ENCODE data around the gene PNPLA7. TPM values are rescaled to one million over a fixed set of nuclear protein-coding genes. Genes with fewer than 3 reads are reported as not detected.

Gene PNPLA7
- total and polyA plus RNA-seq, 2 of the 8 experiments (the other 6 are each of a cell fraction or from before 2014, with no cell fraction given): 0.35 to 0.47 TPM

DNA sequence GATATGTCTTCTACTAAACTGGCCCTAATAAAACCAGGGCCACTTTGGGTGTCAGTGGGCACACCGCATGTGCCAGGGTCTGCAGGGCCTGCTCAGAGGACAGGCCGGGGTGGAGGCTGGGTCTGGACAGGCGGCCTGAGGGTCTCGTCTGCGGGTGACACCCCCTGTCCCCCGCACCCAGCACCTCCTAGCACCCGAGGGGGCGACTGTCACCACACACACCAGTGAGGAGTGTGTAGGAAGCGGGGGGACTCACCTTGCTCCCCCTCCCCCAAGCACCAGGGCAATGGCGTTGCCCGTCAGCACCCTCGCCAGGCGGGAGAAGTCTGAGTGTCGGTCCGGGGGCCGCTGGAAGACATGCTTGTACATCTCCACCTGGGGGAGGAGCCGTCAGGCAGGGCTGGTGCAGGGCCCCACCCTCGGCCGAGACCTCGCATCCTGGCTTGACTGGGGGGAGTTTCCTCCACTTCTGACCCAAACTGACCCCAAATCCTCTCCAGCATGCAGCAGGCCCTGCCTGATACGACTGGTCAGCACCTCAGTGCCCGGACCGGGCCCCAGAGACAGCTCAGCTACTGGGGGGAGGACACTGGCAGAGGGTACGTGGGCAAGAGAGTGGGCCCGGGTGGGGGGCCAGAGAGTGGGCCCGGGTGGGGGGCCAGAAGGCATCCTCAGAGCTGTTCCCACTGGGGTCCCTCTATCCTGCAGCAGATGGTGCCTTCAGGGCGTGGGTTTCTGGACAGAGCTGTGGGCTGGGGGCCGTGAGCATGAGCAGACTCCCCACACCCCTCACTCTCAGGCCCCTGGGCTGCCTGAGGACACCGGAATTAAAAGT lies 72.2 kb downstream of the PNPLA7 start:
- Histone ChIP-seq H2BK20ac (ENCODE audit: low read length) (no peak overlapping the region), H4K20me1 (replicated peaks in 1 of 2; ENCODE audit: control insufficient read depth in 1 of 2, insufficient read depth in 2 of 2, low read length in 2 of 2) (no peaks in the 10 kb centered on the region), H3K79me2 (ENCODE audit: control insufficient read depth in 1 of 2, insufficient read depth in 2 of 2, low read length in 2 of 2) (no peaks in the 10 kb centered on the region), H3K4me3 (ENCODE audit: extremely low read depth in 1 of 4, insufficient read depth in 2 of 4, low read depth in 3 of 4, low read length in 4 of 4) (no peak overlapping the region), H3K79me1 (ENCODE audit: low read depth, low read length) (no peaks in the 10 kb centered on the region), H4K91ac (replicated peaks; ENCODE audit: insufficient read length, low read length) (no peak overlapping the region), H2AFZ (ENCODE audit: low read length) (no peak overlapping the region), H3K56ac (replicated peaks; ENCODE audit: insufficient read length, low read depth, low read length) (no peak overlapping the region), H2BK15ac (ENCODE audit: low read length) (no peak overlapping the region), H3K23ac (ENCODE audit: insufficient read length) (no peak overlapping the region), H2BK120ac (replicated peaks; ENCODE audit: low read depth, low read length) (no peak overlapping the region), H3K18ac (ENCODE audit: extremely low read depth, low read length) (no peak overlapping the region; the same call in 1 of the 2 replicates), H3K4me1 (replicated peaks in 1 of 4; ENCODE audit: control insufficient read depth in 3 of 4, insufficient read depth in 4 of 4, low read length in 3 of 4) (no peaks in the 10 kb centered on the region; a peak in 2 of 7 replicates), H3K23me2 (ENCODE audit: low read depth, low read length) (no peaks in the 10 kb centered on the region), H3K27ac (ENCODE audit: low read depth, low read length) (no peak overlapping the region), H3K36me3 (ENCODE audit: control insufficient read depth in 2 of 4, insufficient read depth in 4 of 4, low read length in 3 of 4) (no peaks in the 10 kb centered on the region), H3K4ac (replicated peaks; ENCODE audit: insufficient read length, low read depth, low read length) (no peak overlapping the region), H3K14ac (ENCODE audit: insufficient read length) (no peak overlapping the region), H3K27me3 (replicated peaks in 1 of 4; ENCODE audit: control insufficient read depth in 3 of 4, extremely low read depth in 1 of 4, insufficient read depth in 3 of 4, low read length in 3 of 4) (no peaks in the 10 kb centered on the region; a peak in 1 of 7 replicates), H3K4me2 (ENCODE audit: insufficient read depth in 1 of 2, low read depth in 2 of 2, low read length in 2 of 2) (no peak overlapping the region), H4K8ac (ENCODE audit: extremely low read depth, insufficient read depth, low read length) (no peak overlapping the region), H2BK12ac (ENCODE audit: low read depth, low read length) (no peak overlapping the region), H2AK5ac (ENCODE audit: low read depth, low read length) (no peak overlapping the region), H3K9me3 (ENCODE audit: insufficient read depth in 2 of 2, low read depth in 1 of 2, low read length in 1 of 2) (peaks cover 4 to 11% of the 10 kb centered on the region in 2 experiments; a peak in 3 of 4 replicates), H2BK5ac (ENCODE audit: low read depth, low read length) (no peak overlapping the region), H4K5ac (ENCODE audit: insufficient read length, low read depth, low read length) (no peak overlapping the region), H3K9ac (replicated peaks in 1 of 4; ENCODE audit: extremely low read depth in 1 of 4, low read depth in 3 of 4, low read length in 3 of 4) (no peak overlapping the region)
- ChIA-PET POLR2A (ENCODE audit: partially characterized antibody) (interaction anchor here (0.7 kb wide), 1 partner anchor 11 kb away, joined by 3 read pairs; no protein-coding TSS in a partner anchor), CTCF (ENCODE audit: partially characterized antibody) (interaction anchor here (0.5 to 1.6 kb wide), 3 partner anchors 31 to 149 kb away, joined by 3 to 5 read pairs (median 4); no protein-coding TSS in a partner anchor)
- FAIRE-seq (no peak), DNase-seq (ENCODE audit: low read depth in 1 of 2, low spot score in 2 of 2) (no peak)
- 97% methylated on average over 23 of the region's 29 CpGs; no CpG with 5 or more reads in 1 of the 2 experiments for WGBS, 2 experiments (ENCODE audit: extremely low coverage in 1 of 2, insufficient coverage in 1 of 2, insufficient read length in 1 of 2, insufficient replicate concordance in 2 of 2, low coverage in 1 of 2, low lambda C conversion rate in 2 of 2, missing lambda C conversion rate in 1 of 2)
- TF ChIP-seq RBBP5 (IDR thresholded peaks at IDR 0.05; ENCODE audit: borderline replicate concordance, low read depth, low read length) (no peak), POLR2A (IDR thresholded peaks at IDR 0.05; ENCODE audit: control extremely low read depth in 1 of 2, low read depth in 2 of 2, low read length in 2 of 2) (no peak), JUN (IDR thresholded peaks at IDR 0.05; ENCODE audit: low read depth, low read length) (no peak), EP300 (IDR thresholded peaks at IDR 0.05; ENCODE audit: borderline replicate concordance in 1 of 2, low read depth in 2 of 2, low read length in 2 of 2) (no peak), MAX (IDR thresholded peaks at IDR 0.05) (no peak), ASH2L (IDR thresholded peaks at IDR 0.05; ENCODE audit: low read length) (no peak), SP2 (IDR thresholded peaks at IDR 0.05; ENCODE audit: low read length) (no peak), SAP30 (IDR thresholded peaks at IDR 0.05; ENCODE audit: insufficient read depth, insufficient replicate concordance, low read length) (no peak), ATF3 (IDR thresholded peaks at IDR 0.05; ENCODE audit: insufficient read depth, low read depth, low read length) (no peak), CBX8 (IDR thresholded peaks at IDR 0.05; ENCODE audit: borderline replicate concordance, low read depth, low read length) (no peak), CHD2 (IDR thresholded peaks at IDR 0.05; ENCODE audit: low read length) (no peak)

Measured in H1 (cell line).